Right lobe of liver (tissue), 6 donors: ENCODE data around the gene RANBP3L. TPM values are rescaled to one million over a fixed set of nuclear protein-coding genes. Genes with fewer than 3 reads are reported as not detected.

Experiments
- ATAC-seq, 4 donors: fragments of 200-7000 bp; cut with Tn5 transposase; one replicate each; pipeline ENCODE4 v1.9.1; 2020; ENCODE audit warnings: mild to moderate bottlenecking in 4 of 4, moderate library complexity in 4 of 4
- DNase-seq, 3 donors: peaks; one replicate each; pipeline ENCODE4 v3.0.0-alpha.2; 2020
- H3K27ac ChIP-seq, 3 donors: fragments of 200-600 bp; one replicate each; pipeline ENCODE4 v1.8.0; 2022
- H3K27me3 ChIP-seq, 2 donors: fragments of 200-600 bp; one replicate each; pipeline ENCODE4 v1.8.0; 2022
- H3K36me3 ChIP-seq, 4 donors: fragments of 200-600 bp; sonication (generic) in 1 of 4; one replicate each; pipeline versions ENCODE4 v1.5.1 to v1.8.0; 2017 to 2022; ENCODE audit warnings: control low read depth in 1 of 4
- H3K4me1 ChIP-seq, 4 donors: fragments of 200-600 bp; sonication (generic) in 1 of 4; one replicate each; pipeline versions ENCODE4 v1.5.1 to v1.8.0; 2017 to 2022; ENCODE audit warnings: control low read depth in 1 of 4
- H3K4me3 ChIP-seq, 3 donors: fragments of 200-600 bp; one replicate each; pipeline ENCODE4 v1.8.0; 2022
- H3K9me3 ChIP-seq, 4 donors: fragments of 200-600 bp; sonication (generic) in 1 of 4; one replicate each; pipeline versions ENCODE4 v1.5.1 to v1.8.0; 2017 to 2022; ENCODE audit warnings: control low read depth in 1 of 4
- POLR2A ChIP-seq: fragments of 450-650 bp; IDR thresholded peaks from one replicate; pipeline ENCODE4 v1.6.1; 2017; ENCODE audit warnings: antibody characterized with exemption, mild to moderate bottlenecking
- WGBS: methylation state at CpG from one replicate; pipeline ENCODE4 v1.1.6; 2018; ENCODE audit warnings: low coverage, low lambda C conversion rate; ENCODE audit not compliant: insufficient coverage; ENCODE audit errors: missing lambda C conversion rate; 5-methylcytosine and 5-hydroxymethylcytosine counted together
- intact Hi-C, 2 donors: fragments of 100-400 bp; cut with DNase I; formaldehyde crosslinking; loops; one replicate each; pipeline versions ENCODE4 v1.11.2 to v1.14.1; 2022
- total RNA-seq, 6 experiments: library from RNA; depleted of rRNA in 2 of 6; stranded (reverse); fragments of >200 nt in 2 of 6; fragmentation: NEBNext Ultra II Directional in 3 of 6; extraction: Animal tissue kit (Norgen Biotek cat#: 25700) in 3 of 6; gene quantifications; one replicate each; pipeline versions ENCODE4 v1.1.0 to v1.2.4, GENCODE V29; 2016 to 2023
- TF ChIP-seq, protein P1 (sequence below), 4 donors: fragments of 200-600 bp in 3 of 4; fragments of 450-650 bp in 1 of 4; IDR thresholded peaks; one replicate each; pipeline versions ENCODE4 v1.5.1 to v1.8.0; 2016 to 2022; ENCODE audit warnings: antibody characterized with exemption in 4 of 4, mild to moderate bottlenecking in 2 of 4
- donor health status: DM: no; HTN: yes; CAD: no.
- donor health status: DM: no; HTN: no; CAD: no.
- donor health status: DM: no; HTN: no; CAD: no.
- donor health status: DM: no; HTN: yes; CAD: no.
- donor health status: DM: no; HTN: yes; CAD: no.

RANBP3L gene
- total RNA-seq, 6 experiments from 2014 or later, result 0.22 to 5.0 (median 1.3) TPM

- no peak overlapping the region for H3K27ac ChIP-seq
- no peaks in the 10 kb centered on the region for H3K9me3 ChIP-seq
- no peak for TF ChIP-seq POLR2A
- TF ChIP-seq, protein P1, sequence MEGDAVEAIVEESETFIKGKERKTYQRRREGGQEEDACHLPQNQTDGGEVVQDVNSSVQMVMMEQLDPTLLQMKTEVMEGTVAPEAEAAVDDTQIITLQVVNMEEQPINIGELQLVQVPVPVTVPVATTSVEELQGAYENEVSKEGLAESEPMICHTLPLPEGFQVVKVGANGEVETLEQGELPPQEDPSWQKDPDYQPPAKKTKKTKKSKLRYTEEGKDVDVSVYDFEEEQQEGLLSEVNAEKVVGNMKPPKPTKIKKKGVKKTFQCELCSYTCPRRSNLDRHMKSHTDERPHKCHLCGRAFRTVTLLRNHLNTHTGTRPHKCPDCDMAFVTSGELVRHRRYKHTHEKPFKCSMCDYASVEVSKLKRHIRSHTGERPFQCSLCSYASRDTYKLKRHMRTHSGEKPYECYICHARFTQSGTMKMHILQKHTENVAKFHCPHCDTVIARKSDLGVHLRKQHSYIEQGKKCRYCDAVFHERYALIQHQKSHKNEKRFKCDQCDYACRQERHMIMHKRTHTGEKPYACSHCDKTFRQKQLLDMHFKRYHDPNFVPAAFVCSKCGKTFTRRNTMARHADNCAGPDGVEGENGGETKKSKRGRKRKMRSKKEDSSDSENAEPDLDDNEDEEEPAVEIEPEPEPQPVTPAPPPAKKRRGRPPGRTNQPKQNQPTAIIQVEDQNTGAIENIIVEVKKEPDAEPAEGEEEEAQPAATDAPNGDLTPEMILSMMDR (IDR thresholded peaks at IDR 0.05), result no peak
- H3K4me1 ChIP-seq, result peaks cover 0 to 7% (median 0%) of the 10 kb centered on the region in 4 donors
- H3K27me3 ChIP-seq, result no peaks in the 10 kb centered on the region
- 84% methylated on average over 4 of the region's 4 CpGs for WGBS
- no peaks in the 10 kb centered on the region for H3K36me3 ChIP-seq
- intact Hi-C loops, result no loop called here
- no peak for ATAC-seq
- H3K4me3 ChIP-seq, result no peak overlapping the region
- DNase-seq, result no peak
Measured at GRCh38 chr5:36250427-36250826, 51.3 kb downstream of the RANBP3L start.

DNA sequence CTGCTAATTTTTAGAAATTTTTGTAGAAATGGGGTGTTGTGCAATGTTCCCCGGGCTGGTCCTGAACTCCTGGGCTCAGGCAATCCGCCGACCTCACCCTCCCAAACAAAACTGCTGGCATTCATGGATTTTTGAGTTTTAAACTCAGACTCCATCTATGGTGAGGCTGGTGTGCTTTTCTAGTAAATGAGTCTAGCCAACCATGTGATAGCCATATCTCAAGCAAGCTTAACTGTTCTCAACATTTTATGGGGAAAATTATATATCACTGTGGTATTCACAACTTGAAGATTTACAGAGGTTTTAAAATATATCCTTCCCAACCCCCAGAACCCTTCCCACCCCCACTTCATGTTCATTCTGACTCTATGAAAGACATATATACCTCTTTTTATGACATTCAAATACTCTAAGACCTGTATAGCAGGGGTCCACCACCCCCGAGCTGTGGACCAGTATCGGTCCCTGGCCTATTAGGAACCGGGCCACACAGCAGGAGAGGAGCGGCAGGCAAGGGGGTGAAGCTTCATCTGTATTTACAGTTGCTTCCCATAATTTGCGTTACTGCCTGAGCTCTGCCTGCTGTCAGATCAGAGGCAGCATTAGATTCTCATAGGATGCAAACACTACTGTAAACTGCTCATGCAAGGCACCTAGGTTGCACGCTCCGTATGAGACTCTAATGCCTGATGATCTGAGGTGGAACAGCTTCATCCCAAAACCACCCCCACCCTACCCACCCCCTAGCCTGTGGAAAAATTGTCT lies 55.5 kb downstream of the RANBP3L start:
- DNase-seq, result no peak
- Histone ChIP-seq H3K36me3 (no peaks in the 10 kb centered on the region), H3K27ac (no peak overlapping the region), H3K27me3 (no peaks in the 10 kb centered on the region), H3K4me1 (peaks cover 0 to 14% (median 3%) of the 10 kb centered on the region in 4 donors), H3K4me3 (no peak overlapping the region), H3K9me3 (no peaks in the 10 kb centered on the region)
- WGBS, result 83% methylated on average over 9 of the region's 10 CpGs
- no peak for ATAC-seq
- intact Hi-C loops, result no loop called here
- TF ChIP-seq POLR2A, result no peak
- TF ChIP-seq, protein P1 (IDR thresholded peaks at IDR 0.05), result no peak

DNA sequence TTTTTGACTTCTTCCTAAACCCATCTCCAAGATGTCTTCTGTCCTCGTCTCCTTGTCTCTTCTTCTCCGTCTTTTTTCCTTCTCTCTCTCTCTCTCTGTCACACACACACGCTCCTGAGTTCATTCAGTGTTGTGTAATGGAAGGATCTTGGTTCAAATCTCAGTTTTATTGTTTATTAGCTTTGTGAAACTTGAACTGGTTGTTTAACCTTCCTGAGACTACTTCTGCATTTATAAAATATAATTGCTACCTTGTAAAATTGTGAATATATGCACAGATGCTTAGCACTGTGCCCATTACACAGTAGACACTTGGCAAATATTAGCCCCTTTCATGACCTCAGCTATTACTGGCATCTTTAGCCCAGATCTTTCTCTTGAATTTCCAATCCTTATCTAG lies 57.6 kb downstream of the RANBP3L start:
- intact Hi-C loops, result loop anchor here in 1 of 2 donors (5.0 kb wide), 1 partner anchor 58 kb away; the partner anchor contains the start of gene RANBP3L

GRCh38 chr5:36243653-36244052 lies 58.0 kb downstream of the RANBP3L start:
- DNase-seq (no peak), ATAC-seq (no peak)
- no peak for TF ChIP-seq POLR2A
- TF ChIP-seq, protein P1 (IDR thresholded peaks at IDR 0.05), result no peak
- Histone ChIP-seq H3K27ac (peak overlapping the region; percentile 98 to 99 (median 99)), H3K4me3 (peak overlapping the region in 2 of 3 donors; percentile 78 to 83), H3K36me3 (no peaks in the 10 kb centered on the region), H3K4me1 (peaks cover 0 to 19% (median 3%) of the 10 kb centered on the region in 4 donors), H3K27me3 (no peaks in the 10 kb centered on the region), H3K9me3 (no peaks in the 10 kb centered on the region)
- 39% methylated on average over 1 of the region's 1 CpG for WGBS
- intact Hi-C loops, result loop anchor here in 1 of 2 donors (5.0 kb wide), 1 partner anchor 59 kb away; the partner anchor contains the start of gene RANBP3L

More for the DNA sequence above, 57.6 kb downstream of the RANBP3L start:
- H3K9me3 ChIP-seq, result no peaks in the 10 kb centered on the region
- 57% methylated on average over 3 of the region's 3 CpGs for WGBS
- ATAC-seq (no peak), DNase-seq (no peak)
- H3K27me3 ChIP-seq, result no peaks in the 10 kb centered on the region
- TF ChIP-seq, protein P1 (IDR thresholded peaks at IDR 0.05), result no peak
- TF ChIP-seq POLR2A, result no peak
- H3K36me3 ChIP-seq, result no peaks in the 10 kb centered on the region
- no peak overlapping the region for H3K4me3 ChIP-seq
- peak overlapping the region; percentile 98 to 99 (median 99) for H3K27ac ChIP-seq
- peaks cover 0 to 15% (median 3%) of the 10 kb centered on the region in 4 donors for H3K4me1 ChIP-seq
